Panc1 (cell line): ENCODE measurements around the gene NFATC2. TPM values are rescaled to one million over a fixed set of nuclear protein-coding genes. Genes with fewer than 3 reads are reported as not detected.

Source experiments
- ATAC-seq: fragments of 200-7000 bp; cut with Tn5 transposase; 2 replicates; pipeline ENCODE4 v1.9.1; 2020; ENCODE audit warnings: mild to moderate bottlenecking, moderate library complexity
- BruUV-seq: library from RNA; stranded (reverse); fragments of 400-500 nt; replicated peaks from 2 replicates; lab custom pipeline; 2021; lab: Mats Ljungman, UMichigan
- CTCF ChIA-PET: fragments of 300-600 bp; sonication (Branson Sonifier 250); formaldehyde crosslinking; loops from one replicate; lab custom pipeline; 2022; ENCODE audit warnings: antibody characterized with exemption; lab: Charles Lee
- POLR2A ChIA-PET: fragments of 300-600 bp; sonication (Branson Sonifier 250); formaldehyde crosslinking; loops from one replicate; lab custom pipeline; 2022; ENCODE audit warnings: antibody characterized with exemption; lab: Charles Lee
- DNase-seq: peaks from one replicate; pipeline ENCODE4 v3.0.0-alpha.2; 2010; ENCODE audit warnings: low read depth, low spot score
- H3K27ac ChIP-seq: 2 replicates; pipeline ENCODE4 v1.5.1; 2011; ENCODE audit warnings: mild to moderate bottlenecking, low read length, inconsistent platforms
- H3K27me3 ChIP-seq: fragments of 200-500 bp; sonication (Bioruptor generic); 2 replicates; pipeline ENCODE4 v1.6.0; 2014; ENCODE audit warnings: low read length, inconsistent platforms; ENCODE audit not compliant: control insufficient read depth, insufficient read depth
- H3K36me3 ChIP-seq: fragments of 200-500 bp; sonication (Bioruptor generic); 2 replicates; pipeline ENCODE4 v1.5.1; 2014; ENCODE audit warnings: inconsistent platforms, mild to moderate bottlenecking, low read length, moderate library complexity; ENCODE audit not compliant: control insufficient read depth, insufficient read depth
- H3K4me1 ChIP-seq: 2 replicates; pipeline ENCODE4 v1.5.1; 2011; ENCODE audit warnings: inconsistent platforms, mild to moderate bottlenecking, low read length, moderate library complexity; ENCODE audit not compliant: control insufficient read depth, insufficient read depth
- H3K4me3 ChIP-seq, 2 experiments: 2 replicates each; pipeline ENCODE4 v1.5.1; 2011 to 2012; ENCODE audit warnings: low read depth in 2 of 2, low read length in 2 of 2, mild to moderate bottlenecking in 2 of 2, inconsistent platforms in 1 of 2, moderate library complexity in 1 of 2
- H3K9me3 ChIP-seq: fragments of 200-500 bp; sonication (Bioruptor generic); 2 replicates; pipeline ENCODE4 v1.5.1; 2014; ENCODE audit warnings: low read depth, mild to moderate bottlenecking, inconsistent platforms, low read length, moderate library complexity; ENCODE audit not compliant: control insufficient read depth, insufficient read depth
- POLR2AphosphoS5 ChIP-seq: IDR thresholded peaks from 2 replicates; pipeline ENCODE4 v1.6.1; 2012; ENCODE audit warnings: mild to moderate bottlenecking, low read depth, low read length, moderate library complexity
- SIN3A ChIP-seq: IDR thresholded peaks from 2 replicates; pipeline ENCODE4 v1.6.1; 2012; ENCODE audit warnings: low read depth, mild to moderate bottlenecking, low read length, moderate library complexity, borderline replicate concordance; ENCODE audit not compliant: insufficient read depth
- TCF7L2 ChIP-seq: IDR thresholded peaks from 2 replicates; pipeline ENCODE4 v1.6.1; 2011; ENCODE audit warnings: mild to moderate bottlenecking, low read depth, low read length, inconsistent platforms
- in situ Hi-C: cut with HindIII; loops from 2 replicates; pipeline ENCODE4 v1.10.0; 2016; ENCODE audit warnings: low sequenced_read_pairs, low pct_unique_long_range_greater_than_20kb
- intact Hi-C: fragments of 100-400 bp; cut with micrococcal nuclease; formaldehyde crosslinking; loops from one replicate; pipeline ENCODE4 v1.10.0; 2022; ENCODE audit not compliant: unreplicated experiment
- total RNA-seq: library from RNA; stranded (reverse); gene quantifications from one replicate; pipeline ENCODE4 v1.2.1, GENCODE V29; 2021; ENCODE audit not compliant: unreplicated experiment
- TF ChIP-seq, protein P1 (sequence below), 2 experiments: IDR thresholded peaks; 2 replicates each; pipeline ENCODE4 v1.6.1; 2011 to 2012; ENCODE audit warnings: low read depth in 2 of 2, control low read depth in 1 of 2, low read length in 1 of 2, mild to moderate bottlenecking in 1 of 2, moderate library complexity in 1 of 2; ENCODE audit not compliant: insufficient read depth in 1 of 2
- TF ChIP-seq, protein P2 (sequence below): fragments of 450-650 bp; IDR thresholded peaks from 2 replicates; pipeline ENCODE4 v1.5.1; 2017; ENCODE audit warnings: mild to moderate bottlenecking

NFATC2 gene
- total RNA-seq, 1 experiment from 2014 or later: 10.6 TPM

DNA sequence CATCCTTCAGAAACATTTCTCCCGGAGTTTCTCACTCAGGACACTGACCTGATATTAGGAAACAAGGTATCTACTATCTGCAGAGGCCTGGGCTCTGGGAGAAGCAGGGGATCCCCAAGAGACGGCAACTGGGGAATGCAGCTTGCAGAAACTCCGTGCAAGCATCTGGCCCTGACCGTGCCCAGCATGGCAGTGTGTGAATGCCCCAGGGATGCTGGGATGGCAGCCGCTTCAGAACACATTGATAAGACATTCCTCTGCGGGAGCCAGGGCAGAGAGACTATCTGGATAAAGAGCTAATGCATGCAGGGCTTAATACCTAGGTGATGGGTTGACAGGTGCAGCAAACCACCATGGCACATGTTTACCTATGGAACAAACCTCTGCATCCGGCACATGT, 55.4 kb downstream of the NFATC2 start:
- H3K27me3 ChIP-seq: no peaks in the 10 kb centered on the region
- CTCF ChIA-PET: interaction anchor here (0.6 to 0.7 kb wide), 2 partner anchors 32 to 35 kb away, joined by 4 to 5 read pairs; no protein-coding TSS in a partner anchor

DNA sequence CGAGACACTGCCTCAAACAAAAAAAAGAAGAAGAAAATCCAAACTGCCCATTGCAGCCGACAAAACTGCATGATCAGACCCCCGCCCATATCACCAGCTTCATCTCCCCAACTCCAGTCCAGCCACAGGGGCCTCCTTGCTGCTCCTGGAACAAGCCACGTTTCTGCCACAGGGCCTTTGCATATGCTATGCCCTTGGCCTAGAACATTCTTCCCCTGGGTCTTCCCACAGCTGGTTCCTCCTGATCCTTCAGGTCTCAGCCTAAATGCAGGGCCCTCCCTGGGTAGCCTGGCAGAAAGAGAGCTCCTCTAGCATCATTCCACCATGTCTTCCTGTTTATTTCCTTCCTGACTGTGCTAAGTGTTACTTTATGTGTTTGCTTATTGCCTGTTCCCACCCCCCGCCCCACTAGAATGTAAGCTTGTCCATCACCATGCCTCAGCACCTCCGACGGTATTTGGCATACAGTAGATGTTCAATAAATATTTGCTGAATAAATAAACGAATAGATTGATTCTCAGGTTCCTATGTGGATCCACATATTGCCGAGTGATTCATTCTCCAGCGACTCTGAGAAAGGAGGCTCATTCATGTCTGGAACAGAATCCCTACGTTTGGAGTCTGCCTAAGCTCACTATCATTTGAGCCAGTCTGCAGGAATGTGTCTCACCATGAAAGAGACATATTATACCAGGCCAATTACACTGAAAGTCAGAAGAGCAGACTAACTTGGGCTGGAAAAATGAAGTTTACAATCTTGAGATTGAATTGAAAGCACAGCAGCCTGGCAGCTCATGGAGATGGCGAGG, 56.1 kb downstream of the NFATC2 start:
- TF ChIP-seq, protein P1, sequence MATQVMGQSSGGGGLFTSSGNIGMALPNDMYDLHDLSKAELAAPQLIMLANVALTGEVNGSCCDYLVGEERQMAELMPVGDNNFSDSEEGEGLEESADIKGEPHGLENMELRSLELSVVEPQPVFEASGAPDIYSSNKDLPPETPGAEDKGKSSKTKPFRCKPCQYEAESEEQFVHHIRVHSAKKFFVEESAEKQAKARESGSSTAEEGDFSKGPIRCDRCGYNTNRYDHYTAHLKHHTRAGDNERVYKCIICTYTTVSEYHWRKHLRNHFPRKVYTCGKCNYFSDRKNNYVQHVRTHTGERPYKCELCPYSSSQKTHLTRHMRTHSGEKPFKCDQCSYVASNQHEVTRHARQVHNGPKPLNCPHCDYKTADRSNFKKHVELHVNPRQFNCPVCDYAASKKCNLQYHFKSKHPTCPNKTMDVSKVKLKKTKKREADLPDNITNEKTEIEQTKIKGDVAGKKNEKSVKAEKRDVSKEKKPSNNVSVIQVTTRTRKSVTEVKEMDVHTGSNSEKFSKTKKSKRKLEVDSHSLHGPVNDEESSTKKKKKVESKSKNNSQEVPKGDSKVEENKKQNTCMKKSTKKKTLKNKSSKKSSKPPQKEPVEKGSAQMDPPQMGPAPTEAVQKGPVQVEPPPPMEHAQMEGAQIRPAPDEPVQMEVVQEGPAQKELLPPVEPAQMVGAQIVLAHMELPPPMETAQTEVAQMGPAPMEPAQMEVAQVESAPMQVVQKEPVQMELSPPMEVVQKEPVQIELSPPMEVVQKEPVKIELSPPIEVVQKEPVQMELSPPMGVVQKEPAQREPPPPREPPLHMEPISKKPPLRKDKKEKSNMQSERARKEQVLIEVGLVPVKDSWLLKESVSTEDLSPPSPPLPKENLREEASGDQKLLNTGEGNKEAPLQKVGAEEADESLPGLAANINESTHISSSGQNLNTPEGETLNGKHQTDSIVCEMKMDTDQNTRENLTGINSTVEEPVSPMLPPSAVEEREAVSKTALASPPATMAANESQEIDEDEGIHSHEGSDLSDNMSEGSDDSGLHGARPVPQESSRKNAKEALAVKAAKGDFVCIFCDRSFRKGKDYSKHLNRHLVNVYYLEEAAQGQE (IDR thresholded peaks at IDR 0.05; ENCODE audit: insufficient read depth in 1 of 2, low read depth in 2 of 2, low read length in 1 of 2): no peak
- TF ChIP-seq SIN3A (no peak), POLR2AphosphoS5 (no peak), TCF7L2 (no peak)
- TF ChIP-seq, protein P2, sequence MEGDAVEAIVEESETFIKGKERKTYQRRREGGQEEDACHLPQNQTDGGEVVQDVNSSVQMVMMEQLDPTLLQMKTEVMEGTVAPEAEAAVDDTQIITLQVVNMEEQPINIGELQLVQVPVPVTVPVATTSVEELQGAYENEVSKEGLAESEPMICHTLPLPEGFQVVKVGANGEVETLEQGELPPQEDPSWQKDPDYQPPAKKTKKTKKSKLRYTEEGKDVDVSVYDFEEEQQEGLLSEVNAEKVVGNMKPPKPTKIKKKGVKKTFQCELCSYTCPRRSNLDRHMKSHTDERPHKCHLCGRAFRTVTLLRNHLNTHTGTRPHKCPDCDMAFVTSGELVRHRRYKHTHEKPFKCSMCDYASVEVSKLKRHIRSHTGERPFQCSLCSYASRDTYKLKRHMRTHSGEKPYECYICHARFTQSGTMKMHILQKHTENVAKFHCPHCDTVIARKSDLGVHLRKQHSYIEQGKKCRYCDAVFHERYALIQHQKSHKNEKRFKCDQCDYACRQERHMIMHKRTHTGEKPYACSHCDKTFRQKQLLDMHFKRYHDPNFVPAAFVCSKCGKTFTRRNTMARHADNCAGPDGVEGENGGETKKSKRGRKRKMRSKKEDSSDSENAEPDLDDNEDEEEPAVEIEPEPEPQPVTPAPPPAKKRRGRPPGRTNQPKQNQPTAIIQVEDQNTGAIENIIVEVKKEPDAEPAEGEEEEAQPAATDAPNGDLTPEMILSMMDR: no peak
- peak overlapping the region; percentile 49; the same call in 1 of the 2 replicates for H3K27ac ChIP-seq
- ChIA-PET CTCF (interaction anchor here (0.5 to 0.7 kb wide), 6 partner anchors 76 to 847 kb away, joined by 3 to 15 read pairs (median 3); no protein-coding TSS in a partner anchor), POLR2A (interaction anchor here (0.6 kb wide), 1 partner anchor 499 kb away, joined by 7 read pairs; no protein-coding TSS in a partner anchor)
- H3K27me3 ChIP-seq: no peaks in the 10 kb centered on the region
- no peak for ATAC-seq
- H3K9me3 ChIP-seq: no peaks in the 10 kb centered on the region
- H3K4me3 ChIP-seq: no peak overlapping the region
- DNase-seq: no peak
- intact Hi-C loops: no loop called here
- no peaks in the 10 kb centered on the region for H3K36me3 ChIP-seq
- peaks cover 11% of the 10 kb centered on the region for H3K4me1 ChIP-seq
- BruUV-seq: no TSS peak
- in situ Hi-C loops: no loop called here

More for the DNA sequence above, 55.4 kb downstream of the NFATC2 start:
- intact Hi-C loops: no loop called here
- no TSS peak for BruUV-seq
- Histone ChIP-seq H3K9me3 (no peaks in the 10 kb centered on the region), H3K4me1 (peaks cover 11% of the 10 kb centered on the region), H3K27ac (peak overlapping the region; percentile 10), H3K4me3 (no peak overlapping the region), H3K36me3 (no peaks in the 10 kb centered on the region)
- in situ Hi-C loops: no loop called here
- TF ChIP-seq, protein P2: no peak
- TF ChIP-seq TCF7L2: no peak
- no peak for TF ChIP-seq POLR2AphosphoS5
- TF ChIP-seq, protein P1 (IDR thresholded peaks at IDR 0.05; ENCODE audit: insufficient read depth in 1 of 2, low read depth in 2 of 2, low read length in 1 of 2): no peak
- TF ChIP-seq SIN3A: no peak
- no peak for DNase-seq
- POLR2A ChIA-PET: interaction anchor here (0.6 kb wide), 1 partner anchor 500 kb away, joined by 7 read pairs; no protein-coding TSS in a partner anchor
- 0 out of 2 replicates have a peak, but pooled peaks have one; percentile 10 for ATAC-seq
